ENCODE measurements around the gene FUNDC2.
A peak's percentile ranks its signal among the peaks of the same experiment; 100 is the strongest.

The FUNDC2 gene

GRCh38 chrX:155026420-155026726 is 271 bp upstream of the FUNDC2 start:
- TF ChIP-seq, protein P1, sequence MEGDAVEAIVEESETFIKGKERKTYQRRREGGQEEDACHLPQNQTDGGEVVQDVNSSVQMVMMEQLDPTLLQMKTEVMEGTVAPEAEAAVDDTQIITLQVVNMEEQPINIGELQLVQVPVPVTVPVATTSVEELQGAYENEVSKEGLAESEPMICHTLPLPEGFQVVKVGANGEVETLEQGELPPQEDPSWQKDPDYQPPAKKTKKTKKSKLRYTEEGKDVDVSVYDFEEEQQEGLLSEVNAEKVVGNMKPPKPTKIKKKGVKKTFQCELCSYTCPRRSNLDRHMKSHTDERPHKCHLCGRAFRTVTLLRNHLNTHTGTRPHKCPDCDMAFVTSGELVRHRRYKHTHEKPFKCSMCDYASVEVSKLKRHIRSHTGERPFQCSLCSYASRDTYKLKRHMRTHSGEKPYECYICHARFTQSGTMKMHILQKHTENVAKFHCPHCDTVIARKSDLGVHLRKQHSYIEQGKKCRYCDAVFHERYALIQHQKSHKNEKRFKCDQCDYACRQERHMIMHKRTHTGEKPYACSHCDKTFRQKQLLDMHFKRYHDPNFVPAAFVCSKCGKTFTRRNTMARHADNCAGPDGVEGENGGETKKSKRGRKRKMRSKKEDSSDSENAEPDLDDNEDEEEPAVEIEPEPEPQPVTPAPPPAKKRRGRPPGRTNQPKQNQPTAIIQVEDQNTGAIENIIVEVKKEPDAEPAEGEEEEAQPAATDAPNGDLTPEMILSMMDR (IDR thresholded peaks at IDR 0.05), result no peak
- peak overlapping the region; percentile 80 to 95 for H3K27ac ChIP-seq
- no peak for DNase-seq (ENCODE audit: low spot score)
- peak overlapping the region; percentile 74 for H3K4me3 ChIP-seq

DNA sequence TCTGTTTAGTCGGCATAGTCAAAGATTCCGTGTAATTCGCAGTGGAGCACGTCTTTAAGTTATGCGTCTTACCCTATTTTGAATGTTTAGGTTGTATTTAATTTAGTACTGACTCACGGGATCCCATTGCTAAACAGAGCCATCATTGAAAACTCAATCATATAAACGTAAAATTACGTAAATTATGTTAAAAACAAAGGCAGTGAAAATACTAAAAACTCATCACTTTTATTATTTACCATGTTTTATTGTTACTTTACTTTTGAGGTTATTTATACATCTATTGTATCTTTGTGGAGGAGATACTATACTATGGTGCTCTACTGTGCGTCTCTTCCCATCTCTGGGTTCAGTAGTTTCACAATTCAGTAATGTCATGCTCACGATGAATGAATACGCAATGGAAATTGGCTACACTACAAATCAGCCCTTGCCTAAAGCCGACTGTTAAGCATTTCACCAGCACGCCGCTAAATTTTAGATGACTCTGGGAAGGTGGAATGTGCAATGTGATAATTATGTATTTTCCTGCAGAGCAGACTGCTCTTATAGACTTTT is 944 bp downstream of the FUNDC2 start:
- Histone ChIP-seq H3K27ac (peak overlapping the region; percentile 80 to 95), H3K4me3 (peak overlapping the region; percentile 74)
- TF ChIP-seq, protein P1 (IDR thresholded peaks at IDR 0.05), result no peak
- no peak for DNase-seq (ENCODE audit: low spot score)

DNA sequence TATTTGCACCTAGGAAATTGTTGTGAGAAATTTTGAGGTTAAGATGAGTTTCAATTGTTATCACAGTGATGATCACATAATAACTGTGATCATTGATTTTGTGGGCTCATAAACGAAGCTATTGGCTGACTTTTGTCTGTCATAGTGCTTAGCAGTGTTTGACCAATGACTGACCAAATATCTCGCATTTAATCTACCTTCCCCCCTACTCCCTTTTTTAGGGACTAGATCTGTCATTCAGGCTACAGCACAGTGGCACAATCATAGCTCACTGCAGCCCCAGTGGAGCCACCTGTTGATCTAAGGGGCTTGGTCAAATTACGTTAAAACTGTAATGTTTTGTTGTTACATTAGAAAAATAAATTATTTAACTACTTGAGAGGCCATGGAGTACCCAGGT is 1.5 kb downstream of the FUNDC2 start:
- DNase-seq (ENCODE audit: low spot score), result no peak
- H3K4me3 ChIP-seq, result peak overlapping the region; percentile 74
- H3K27ac ChIP-seq, result peak overlapping the region; percentile 80 to 95
- TF ChIP-seq, protein P1 (IDR thresholded peaks at IDR 0.05), result no peak

- no peak for DNase-seq (ENCODE audit: low spot score)
- TF ChIP-seq, protein P1 (IDR thresholded peaks at IDR 0.05), result no peak
- peak overlapping the region; percentile 74 for H3K4me3 ChIP-seq
- peak overlapping the region; percentile 80 to 95 for H3K27ac ChIP-seq
Observed at GRCh38 chrX:155028877-155029291, 2.2 kb downstream of the FUNDC2 start.

DNA sequence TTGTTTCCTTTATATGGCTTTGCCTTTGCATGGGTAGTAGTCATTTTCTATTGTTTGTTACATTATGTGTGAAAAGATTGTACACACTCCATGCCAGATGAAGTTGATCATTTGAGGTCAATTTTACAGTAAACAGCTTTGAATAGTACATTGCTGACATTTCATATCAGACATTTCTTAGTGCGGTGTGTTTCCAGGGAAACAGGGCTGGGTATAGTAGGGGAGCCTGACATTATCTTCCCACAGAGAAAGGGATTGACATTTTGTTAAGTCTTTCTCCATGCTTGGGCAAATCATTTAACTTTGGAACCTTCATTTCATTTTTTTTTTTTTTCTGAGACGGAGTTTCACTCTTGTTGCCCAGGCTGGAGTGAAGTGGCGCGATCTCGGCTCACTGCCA is 5.0 kb downstream of the FUNDC2 start:
- Histone ChIP-seq H3K4me3 (no peak overlapping the region), H3K27ac (no peak overlapping the region)

GRCh38 chrX:155035688-155036087 is 9.0 kb downstream of the FUNDC2 start:
- no peak overlapping the region for H3K4me3 ChIP-seq
- DNase-seq (ENCODE audit: low spot score), result no peak
- TF ChIP-seq, protein P1 (IDR thresholded peaks at IDR 0.05), result no peak
- no peak overlapping the region for H3K27ac ChIP-seq

More for the DNA sequence above, 5.0 kb downstream of the FUNDC2 start:
- TF ChIP-seq, protein P1 (IDR thresholded peaks at IDR 0.05), result no peak
- DNase-seq (ENCODE audit: low spot score), result no peak

DNA sequence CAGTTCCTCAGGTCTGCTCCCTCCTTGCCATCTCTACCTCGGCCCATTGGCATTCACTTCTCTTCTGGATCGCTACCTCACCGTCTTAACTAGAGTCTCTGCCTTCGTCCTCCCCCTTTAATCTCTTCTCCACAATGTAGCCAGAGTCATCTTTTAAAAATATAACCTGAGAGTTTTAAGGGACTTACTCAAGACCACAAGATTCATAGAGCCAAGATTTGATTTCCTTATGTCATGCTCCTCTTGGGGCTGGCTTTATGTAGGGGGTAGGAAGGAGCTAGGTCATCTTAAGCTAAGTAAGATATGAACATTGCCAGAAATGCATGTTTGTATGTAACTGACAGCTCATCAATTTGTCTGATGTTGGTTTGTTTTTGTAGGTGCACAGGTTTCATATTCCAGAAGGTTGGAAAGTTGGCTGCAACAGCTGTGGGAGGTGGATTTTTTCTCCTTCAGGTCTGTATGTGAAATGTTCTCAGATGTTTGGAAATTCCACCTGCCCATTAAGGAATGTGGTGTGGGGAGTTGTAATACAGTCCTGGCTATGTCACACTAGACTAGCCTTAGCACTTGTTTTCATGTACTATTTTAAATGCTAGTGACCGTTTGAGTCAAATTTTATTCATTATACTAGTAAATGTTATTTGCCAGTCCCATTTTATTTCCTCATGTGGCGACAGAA is 19.6 kb downstream of the FUNDC2 start:
- H3K27ac ChIP-seq, result no peak overlapping the region
- H3K4me3 ChIP-seq, result no peak overlapping the region
- TF ChIP-seq, protein P1 (IDR thresholded peaks at IDR 0.05), result no peak
- no peak for DNase-seq (ENCODE audit: low spot score)

All from coronary artery (tissue), 2 donors.